Glutamatergic neuron (in vitro differentiated cells): ENCODE data around the gene CYB561A3. TPM values are rescaled to one million over a fixed set of nuclear protein-coding genes. Genes with fewer than 3 reads are reported as not detected.
A peak's percentile ranks its signal among the peaks of the same experiment; 100 is the strongest.

Experiments used
- DNase-seq: peaks from one replicate; pipeline ENCODE4 v3.0.0; 2022
- H3K27ac Mint-ChIP-seq: one replicate; pipeline ENCODE4 v1.8.0; 2020; ENCODE audit warnings: mild to moderate bottlenecking, mixed read lengths, inconsistent platforms; ENCODE audit not compliant: unreplicated experiment
- H3K27me3 Mint-ChIP-seq: one replicate; pipeline ENCODE4 v1.8.0; 2020; ENCODE audit warnings: mild to moderate bottlenecking, moderate library complexity, mixed read lengths, inconsistent platforms; ENCODE audit not compliant: unreplicated experiment
- H3K36me3 Mint-ChIP-seq: one replicate; pipeline ENCODE4 v1.8.0; 2020; ENCODE audit warnings: mild to moderate bottlenecking, mixed read lengths, inconsistent platforms; ENCODE audit not compliant: unreplicated experiment
- H3K4me1 Mint-ChIP-seq: one replicate; pipeline ENCODE4 v1.8.0; 2020; ENCODE audit warnings: mild to moderate bottlenecking, low read depth, mixed read lengths, inconsistent platforms; ENCODE audit not compliant: unreplicated experiment
- H3K4me3 Mint-ChIP-seq: one replicate; pipeline ENCODE4 v1.8.0; 2020; ENCODE audit warnings: mild to moderate bottlenecking, mixed read lengths, inconsistent platforms; ENCODE audit not compliant: unreplicated experiment
- H3K9me3 Mint-ChIP-seq: one replicate; pipeline ENCODE4 v1.8.0; 2020; ENCODE audit warnings: mild to moderate bottlenecking, moderate library complexity, mixed read lengths, inconsistent platforms; ENCODE audit not compliant: unreplicated experiment
- CTCF ChIP-seq: fragments of 200-600 bp; sonication (generic); IDR thresholded peaks from one replicate; pipeline ENCODE4 v1.5.0; 2021; ENCODE audit not compliant: partially characterized antibody, unreplicated experiment
- long read RNA-seq: library from polyadenylated mRNA; unstranded; transcript quantifications from one replicate; pipeline ENCODE4 v2.0.0, GENCODE V29; 2020; ENCODE audit not compliant: unreplicated experiment
- total RNA-seq: library from RNA; stranded (reverse); fragmentation: NEBNext Ultra II Directional; extraction: Animal tissue kit (Norgen Biotek cat#: 25700); gene quantifications from one replicate; pipeline ENCODE4 v1.2.1, GENCODE V29; 2021; ENCODE audit not compliant: unreplicated experiment

CYB561A3 gene
- 20.6 TPM for total RNA-seq
- long read RNA-seq, partial matches to known transcripts = 1 of 13 reads
- long read RNA-seq, other reads (novel, unspliced or antisense) = 9 of 13 reads

GRCh38 chr11:61361741-61362541, at the start of gene CYB561A3, which contains the start of gene TMEM138:
TSS of gene CYB561A3 (minus strand) at chr11:61361882. CDS start at chr11:61356713, 5,169 bp downstream.
TSS of gene TMEM138 (plus strand) at chr11:61362374. CDS start at chr11:61364391, 2,017 bp downstream.
- Mint-ChIP-seq H3K4me1 (peaks cover 12% of the 10 kb centered on the region), H3K4me3 (peak within 1 kb of the TSS; percentile 98), H3K36me3 (no peaks in the 10 kb centered on the region), H3K9me3 (peaks cover 9% of the 10 kb centered on the region), H3K27ac (peak within 1 kb of the TSS; percentile 97), H3K27me3 (no peaks in the 10 kb centered on the region)
- peak; percentile 91 for DNase-seq
- no peak for TF ChIP-seq CTCF

GRCh38 chr11:61406991-61407728, 45.5 kb upstream of the CYB561A3 start:
- no peak for DNase-seq
- Mint-ChIP-seq H3K9me3 (no peaks in the 10 kb centered on the region), H3K36me3 (no peaks in the 10 kb centered on the region), H3K4me3 (no peak overlapping the region), H3K27ac (no peak overlapping the region), H3K27me3 (no peaks in the 10 kb centered on the region), H3K4me1 (no peaks in the 10 kb centered on the region)
- no peak for TF ChIP-seq CTCF

GRCh38 chr11:61406067-61406466, 44.4 kb upstream of the CYB561A3 start:
- Mint-ChIP-seq H3K27ac (no peak overlapping the region), H3K4me1 (no peaks in the 10 kb centered on the region), H3K27me3 (no peaks in the 10 kb centered on the region), H3K4me3 (no peak overlapping the region), H3K36me3 (no peaks in the 10 kb centered on the region), H3K9me3 (no peaks in the 10 kb centered on the region)
- no peak for DNase-seq
- TF ChIP-seq CTCF = no peak

GRCh38 chr11:61404641-61405040, 43.0 kb upstream of the CYB561A3 start:
- Mint-ChIP-seq H3K27ac (no peak overlapping the region), H3K36me3 (no peaks in the 10 kb centered on the region), H3K27me3 (no peaks in the 10 kb centered on the region), H3K4me1 (peaks cover 3% of the 10 kb centered on the region), H3K4me3 (no peak overlapping the region), H3K9me3 (peaks cover 1% of the 10 kb centered on the region)
- no peak for TF ChIP-seq CTCF
- DNase-seq = no peak

GRCh38 chr11:61404103-61404502, 42.4 kb upstream of the CYB561A3 start:
- Mint-ChIP-seq H3K27me3 (no peaks in the 10 kb centered on the region), H3K27ac (no peak overlapping the region), H3K4me3 (no peak overlapping the region), H3K4me1 (peaks cover 3% of the 10 kb centered on the region), H3K36me3 (no peaks in the 10 kb centered on the region), H3K9me3 (peaks cover 1% of the 10 kb centered on the region)
- no peak for DNase-seq
- TF ChIP-seq CTCF = no peak
